PC-3 (cell line): Measurements from ENCODE around the gene AMZ1. TPM values are rescaled to one million over a fixed set of nuclear protein-coding genes. Genes with fewer than 3 reads are reported as not detected.
A peak's percentile ranks its signal among the peaks of the same experiment; 100 is the strongest.

Experiments
- ATAC-seq: fragments of 200-7000 bp; cut with Tn5 transposase; 2 replicates; pipeline ENCODE4 v1.9.1; 2020; ENCODE audit warnings: mild to moderate bottlenecking, moderate library complexity
- BruUV-seq: library from RNA; stranded (reverse); fragments of 400-500 nt; replicated peaks from 2 replicates; lab custom pipeline; 2021; lab: Mats Ljungman, UMichigan
- CTCF ChIA-PET: fragments of 300-600 bp; sonication (Branson Sonifier 250); formaldehyde crosslinking; loops from one replicate; lab custom pipeline; 2022; ENCODE audit warnings: antibody characterized with exemption; lab: Charles Lee
- POLR2A ChIA-PET: fragments of 300-600 bp; sonication (Branson Sonifier 250); formaldehyde crosslinking; loops from one replicate; lab custom pipeline; 2022; ENCODE audit warnings: antibody characterized with exemption; ENCODE audit not compliant: unreplicated experiment; lab: Charles Lee
- DNase-seq: peaks from one replicate; pipeline ENCODE4 v3.0.0-alpha.2; 2015
- H2AFZ ChIP-seq: fragments of 300-600 bp; sonication (generic); 2 replicates; pipeline ENCODE4 v1.6.0; 2016; ENCODE audit warnings: antibody characterized with exemption, low read length
- H3F3A ChIP-seq: fragments of 300-600 bp; sonication (generic); one replicate; pipeline ENCODE4 v1.6.0; 2017; ENCODE audit warnings: antibody characterized with exemption, low read length, control low read depth, mild to moderate bottlenecking; ENCODE audit not compliant: unreplicated experiment
- H3K27ac ChIP-seq: fragments of 300-600 bp; sonication (generic); 2 replicates; pipeline ENCODE4 v1.5.1; 2016; ENCODE audit warnings: mild to moderate bottlenecking, low read length
- H3K27me3 ChIP-seq: fragments of 300-600 bp; sonication (generic); 2 replicates; pipeline ENCODE4 v1.6.1; 2016; ENCODE audit warnings: low read length, mixed read lengths
- H3K36me3 ChIP-seq: fragments of 300-600 bp; sonication (generic); 2 replicates; pipeline ENCODE4 v1.6.1; 2016; ENCODE audit warnings: low read depth, mixed run types, low read length, mixed read lengths
- H3K4me1 ChIP-seq: fragments of 300-600 bp; sonication (generic); 2 replicates; pipeline ENCODE4 v1.5.1; 2016; ENCODE audit warnings: low read length; ENCODE audit not compliant: insufficient read depth
- H3K4me2 ChIP-seq: fragments of 300-600 bp; sonication (generic); 2 replicates; pipeline ENCODE4 v1.6.0; 2016; ENCODE audit warnings: low read length
- H3K4me3 ChIP-seq: fragments of 300-600 bp; sonication (generic); 2 replicates; pipeline ENCODE4 v1.5.1; 2016; ENCODE audit warnings: mild to moderate bottlenecking, low read length, mixed read lengths
- H3K79me2 ChIP-seq: fragments of 300-600 bp; sonication (generic); 2 replicates; pipeline ENCODE4 v1.6.1; 2017; ENCODE audit warnings: low read length, mixed read lengths
- H3K9ac ChIP-seq: fragments of 300-600 bp; sonication (generic); 2 replicates; pipeline ENCODE4 v1.6.0; 2016; ENCODE audit warnings: mild to moderate bottlenecking, low read length
- H3K9me2 ChIP-seq: fragments of 300-600 bp; sonication (generic); replicated peaks from 2 replicates; pipeline ENCODE4 v1.6.1; 2016; ENCODE audit warnings: mixed run types, low read length, mixed read lengths
- H3K9me3 ChIP-seq: fragments of 300-600 bp; sonication (generic); 2 replicates; pipeline ENCODE4 v1.6.1; 2016; ENCODE audit warnings: low read length, mixed read lengths
- H4K20me1 ChIP-seq: fragments of 300-600 bp; sonication (generic); 2 replicates; pipeline ENCODE4 v1.6.1; 2016; ENCODE audit warnings: low read length, mixed read lengths
- EZH2 ChIP-seq: fragments of 300-600 bp; sonication (generic); IDR thresholded peaks from one replicate; pipeline ENCODE4 v1.6.1; 2017; ENCODE audit warnings: antibody characterized with exemption, mild to moderate bottlenecking, low read length; ENCODE audit not compliant: unreplicated experiment
- EZH2phosphoT487 ChIP-seq: fragments of 300-600 bp; sonication (generic); IDR thresholded peaks from 2 replicates; pipeline ENCODE4 v1.6.1; 2018; ENCODE audit warnings: mild to moderate bottlenecking, antibody characterized with exemption, low read length, borderline replicate concordance
- intact Hi-C: fragments of 100-400 bp; cut with micrococcal nuclease; formaldehyde crosslinking; loops from 2 replicates; pipeline ENCODE4 v1.9.0; 2023
- total RNA-seq: library from RNA; depleted of rRNA; stranded (reverse); fragments of >200 nt; gene quantifications from 2 replicates; pipeline ENCODE4 v1.2.3, GENCODE V29; 2014
- TF ChIP-seq, protein P1 (sequence below): fragments of 300-600 bp; sonication (generic); conservative IDR thresholded peaks from 2 replicates; pipeline ENCODE4 v1.5.1; 2017; ENCODE audit warnings: antibody characterized with exemption, low read depth, mild to moderate bottlenecking, low read length

The AMZ1 gene
- total RNA-seq, 1 experiment from 2014 or later: not detected

DNA sequence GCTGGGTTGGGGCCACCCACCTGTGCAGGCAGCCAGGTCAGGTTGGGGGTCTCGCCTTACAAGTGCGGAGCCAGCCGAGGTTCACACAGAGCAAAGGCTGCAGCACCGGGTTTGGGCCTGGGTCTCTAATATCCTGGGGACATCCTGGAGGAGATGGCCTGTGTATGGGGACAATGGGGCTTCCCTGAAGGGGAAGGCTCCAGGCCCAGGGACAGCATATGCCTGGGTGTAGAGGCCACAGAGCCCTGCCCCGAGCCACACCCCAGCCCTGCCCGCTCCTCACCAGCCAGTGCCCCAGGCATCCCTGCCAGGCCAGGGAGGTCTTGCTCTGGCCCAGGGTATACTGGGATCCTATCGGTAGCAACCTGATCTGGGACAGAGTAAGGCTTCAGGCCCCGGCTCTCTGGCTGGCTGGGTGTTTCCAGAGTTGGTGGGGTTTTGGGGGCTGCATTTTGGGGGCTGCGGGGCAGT is 47.1 kb upstream of the AMZ1 start:
- H3K4me2 ChIP-seq: no peak overlapping the region
- no peak overlapping the region for H3K9ac ChIP-seq
- no peaks in the 10 kb centered on the region for H3K27me3 ChIP-seq
- ATAC-seq (peak; percentile 33), DNase-seq (no peak)
- H3K9me3 ChIP-seq: no peaks in the 10 kb centered on the region
- H3K36me3 ChIP-seq: no peaks in the 10 kb centered on the region
- no peaks in the 10 kb centered on the region for H3K9me2 ChIP-seq
- H3K4me1 ChIP-seq: no peaks in the 10 kb centered on the region
- no TSS peak for BruUV-seq
- no peak overlapping the region for H2AFZ ChIP-seq
- peaks cover 22% of the 10 kb centered on the region for H3K79me2 ChIP-seq
- POLR2A ChIA-PET: no interaction called here
- CTCF ChIA-PET: no interaction called here
- H3F3A ChIP-seq: no peaks in the 10 kb centered on the region
- H3K4me3 ChIP-seq: no peak overlapping the region
- intact Hi-C loops: no loop called here
- H4K20me1 ChIP-seq: peaks cover 2% of the 10 kb centered on the region; the same call in 1 of the 2 replicates
- no peak for TF ChIP-seq EZH2
- TF ChIP-seq EZH2phosphoT487: no peak
- TF ChIP-seq, protein P1, sequence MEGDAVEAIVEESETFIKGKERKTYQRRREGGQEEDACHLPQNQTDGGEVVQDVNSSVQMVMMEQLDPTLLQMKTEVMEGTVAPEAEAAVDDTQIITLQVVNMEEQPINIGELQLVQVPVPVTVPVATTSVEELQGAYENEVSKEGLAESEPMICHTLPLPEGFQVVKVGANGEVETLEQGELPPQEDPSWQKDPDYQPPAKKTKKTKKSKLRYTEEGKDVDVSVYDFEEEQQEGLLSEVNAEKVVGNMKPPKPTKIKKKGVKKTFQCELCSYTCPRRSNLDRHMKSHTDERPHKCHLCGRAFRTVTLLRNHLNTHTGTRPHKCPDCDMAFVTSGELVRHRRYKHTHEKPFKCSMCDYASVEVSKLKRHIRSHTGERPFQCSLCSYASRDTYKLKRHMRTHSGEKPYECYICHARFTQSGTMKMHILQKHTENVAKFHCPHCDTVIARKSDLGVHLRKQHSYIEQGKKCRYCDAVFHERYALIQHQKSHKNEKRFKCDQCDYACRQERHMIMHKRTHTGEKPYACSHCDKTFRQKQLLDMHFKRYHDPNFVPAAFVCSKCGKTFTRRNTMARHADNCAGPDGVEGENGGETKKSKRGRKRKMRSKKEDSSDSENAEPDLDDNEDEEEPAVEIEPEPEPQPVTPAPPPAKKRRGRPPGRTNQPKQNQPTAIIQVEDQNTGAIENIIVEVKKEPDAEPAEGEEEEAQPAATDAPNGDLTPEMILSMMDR: no peak
- no peak overlapping the region for H3K27ac ChIP-seq

DNA sequence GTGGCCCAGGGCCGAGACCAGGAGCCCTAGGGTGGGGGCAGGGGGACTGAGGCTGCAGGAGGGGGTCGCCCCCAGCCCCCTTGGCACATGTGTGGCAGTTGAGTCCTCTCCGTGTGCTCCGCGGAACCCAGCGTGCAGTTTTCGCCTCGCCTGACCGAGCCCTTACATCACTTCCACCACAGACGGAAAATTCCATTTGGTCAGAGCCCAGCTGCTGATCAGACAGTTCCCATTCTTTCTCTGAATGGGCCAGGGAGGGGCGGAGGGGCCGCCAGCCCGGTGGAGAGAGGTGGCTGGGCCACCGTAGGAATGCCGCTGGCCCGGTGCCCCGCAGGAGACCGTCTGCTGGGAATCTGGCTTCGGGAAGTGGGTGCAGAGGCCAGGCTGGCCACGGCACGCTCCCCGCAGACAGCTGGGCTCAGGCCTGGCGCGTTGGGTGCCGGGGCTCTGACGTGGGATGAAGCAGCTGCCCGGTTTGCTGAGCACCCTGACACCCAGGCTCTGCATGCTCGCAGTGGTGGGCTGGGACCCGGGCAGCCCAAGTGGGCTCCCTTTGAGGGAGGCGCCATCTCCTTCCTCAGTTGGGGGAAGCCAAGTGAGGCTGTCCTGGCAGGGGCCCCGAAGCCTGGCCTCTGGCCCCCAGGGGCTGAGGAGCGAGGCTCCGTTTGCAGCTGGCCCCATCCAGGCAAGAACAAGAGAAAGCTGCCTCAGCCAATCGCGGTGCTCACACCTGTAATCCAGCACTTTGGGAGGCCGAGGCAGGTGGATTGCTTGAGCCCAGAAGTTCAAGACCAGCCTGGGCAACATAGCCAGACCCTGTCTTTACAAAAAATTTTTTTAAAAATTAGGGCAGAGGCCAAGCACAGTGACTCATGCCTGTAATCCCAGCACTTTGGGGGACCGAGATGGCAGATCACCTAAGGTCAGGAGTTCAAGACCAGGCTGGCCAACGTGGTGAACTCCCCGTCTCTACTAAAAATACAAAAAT is 46.3 kb upstream of the AMZ1 start:
- Histone ChIP-seq H3K79me2 (peaks cover 13% of the 10 kb centered on the region), H3K9ac (no peak overlapping the region), H3F3A (no peaks in the 10 kb centered on the region), H3K27ac (no peak overlapping the region), H3K36me3 (no peaks in the 10 kb centered on the region), H2AFZ (no peak overlapping the region), H3K9me2 (no peaks in the 10 kb centered on the region), H3K27me3 (no peaks in the 10 kb centered on the region), H3K4me2 (no peak overlapping the region), H3K4me1 (no peaks in the 10 kb centered on the region), H3K4me3 (no peak overlapping the region), H4K20me1 (no peaks in the 10 kb centered on the region), H3K9me3 (no peaks in the 10 kb centered on the region)
- ChIA-PET CTCF (no interaction called here), POLR2A (no interaction called here)
- TF ChIP-seq EZH2phosphoT487 (no peak), EZH2 (no peak)
- TF ChIP-seq, protein P1: no peak
- intact Hi-C loops: no loop called here
- DNase-seq (no peak), ATAC-seq (no peak)
- BruUV-seq: no TSS peak
